Effector memory CD4-positive, alpha-beta T cell (primary cell): ENCODE results near the gene LMAN2.
A peak's percentile ranks its signal among the peaks of the same experiment; 100 is the strongest.
"Not testable (repeated sequence)": the region's sequence is repeated elsewhere in the genome, so short reads cannot be mapped to it uniquely, and the experiment has no call there.

ENCODE experiments used
- DNase-seq, 3 donors: peaks; one replicate each; pipeline ENCODE4 v3.0.0-alpha.2; 2020
- H3K27ac ChIP-seq: 2 replicates; pipeline ENCODE4 v1.7.0; 2013; ENCODE audit warnings: mild to moderate bottlenecking, low read length, moderate library complexity; ENCODE audit not compliant: insufficient read depth, poor library complexity, severe bottlenecking
- H3K27me3 ChIP-seq: replicated peaks from 2 replicates; pipeline ENCODE4 v1.7.0; 2013; ENCODE audit warnings: mild to moderate bottlenecking, low read length; ENCODE audit not compliant: insufficient read depth, control insufficient read depth, poor library complexity, severe bottlenecking
- H3K36me3 ChIP-seq: 2 replicates; pipeline ENCODE4 v1.7.0; 2013; ENCODE audit warnings: mild to moderate bottlenecking, low read length, moderate library complexity; ENCODE audit not compliant: control insufficient read depth, insufficient read depth
- H3K4me1 ChIP-seq: 2 replicates; pipeline ENCODE4 v1.7.0; 2013; ENCODE audit warnings: low read length, mild to moderate bottlenecking; ENCODE audit not compliant: control insufficient read depth, insufficient read depth, poor library complexity, severe bottlenecking
- H3K4me3 ChIP-seq: 2 replicates; pipeline ENCODE4 v1.7.0; 2013; ENCODE audit warnings: low read length, low read depth, mild to moderate bottlenecking; ENCODE audit not compliant: insufficient read depth, poor library complexity, severe bottlenecking
- H3K9me3 ChIP-seq: 2 replicates; pipeline ENCODE4 v1.7.0; 2013; ENCODE audit warnings: mild to moderate bottlenecking, low read length, moderate library complexity; ENCODE audit not compliant: control insufficient read depth

The LMAN2 gene

DNA sequence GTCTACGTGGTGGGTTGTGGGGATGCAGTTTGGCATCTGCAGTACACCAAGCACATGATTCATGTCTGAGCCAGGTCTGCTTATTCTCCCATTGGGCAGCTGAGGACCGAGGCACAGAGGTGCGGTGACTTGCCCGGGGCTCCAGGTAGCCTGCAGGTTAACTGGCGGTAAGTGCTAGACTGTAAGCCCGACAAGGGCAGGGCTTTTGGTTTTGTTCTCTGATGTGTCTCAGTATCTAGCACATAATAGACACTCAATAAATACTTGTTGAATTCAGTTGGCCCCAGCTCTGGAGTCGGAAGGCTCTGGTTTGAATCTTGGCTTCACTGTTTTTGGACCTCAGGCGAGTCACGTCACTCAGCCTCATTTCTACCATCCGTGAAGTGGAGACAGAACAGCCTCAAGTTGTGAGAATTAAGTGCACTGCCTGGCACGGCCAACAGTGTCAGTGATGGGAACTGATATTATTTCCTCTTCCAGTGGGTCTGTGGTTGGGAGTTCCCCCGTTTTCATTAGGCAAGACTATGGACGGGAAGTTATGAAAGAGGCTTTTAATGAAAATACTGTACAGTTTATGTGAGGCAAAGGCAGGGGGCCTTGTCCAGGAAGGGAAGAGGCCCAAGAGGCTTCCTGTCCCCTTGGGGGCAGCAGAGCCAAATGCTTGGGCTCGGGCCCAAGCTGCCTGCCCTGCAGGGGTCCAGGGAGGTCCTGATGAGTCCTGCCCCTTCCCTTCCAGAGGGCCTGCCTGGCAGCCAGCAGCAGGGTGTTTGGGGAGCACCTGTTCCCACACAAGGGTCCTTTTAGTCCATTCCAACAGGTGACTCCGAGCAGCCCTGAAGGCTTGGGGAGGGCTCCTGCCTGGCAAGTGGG is 44.6 kb downstream of the LMAN2 start:
- no peak for DNase-seq
- Histone ChIP-seq H3K4me1 (peaks cover 54% of the 10 kb centered on the region), H3K27ac (peak overlapping the region; percentile 2), H3K27me3 (no peaks in the 10 kb centered on the region), H3K4me3 (no peak overlapping the region), H3K9me3 (no peaks in the 10 kb centered on the region), H3K36me3 (peaks cover 15% of the 10 kb centered on the region)

DNA sequence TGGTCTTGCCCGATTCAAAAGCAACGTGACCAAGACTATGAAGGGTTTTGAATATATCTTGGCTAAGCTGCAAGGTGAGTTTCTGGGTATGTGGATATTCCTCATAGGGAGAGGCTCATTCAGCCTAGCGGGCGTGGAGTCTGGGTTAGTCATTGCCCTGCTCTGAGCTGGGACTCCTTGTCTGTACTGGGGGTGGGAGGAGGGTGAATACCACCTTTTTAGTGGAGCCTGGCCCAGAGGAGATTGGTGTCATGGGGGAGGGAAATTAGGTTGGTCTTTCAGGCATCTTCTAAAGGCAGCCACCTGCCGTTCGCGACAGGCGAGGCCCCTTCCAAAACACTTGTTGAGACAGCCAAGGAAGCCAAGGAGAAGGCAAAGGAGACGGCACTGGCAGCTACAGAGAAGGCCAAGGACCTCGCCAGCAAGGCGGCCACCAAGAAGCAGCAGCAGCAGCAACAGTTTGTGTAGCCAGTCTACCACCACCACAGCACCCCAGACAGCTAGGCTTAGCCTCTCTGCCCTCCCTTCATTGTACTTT is 45.3 kb downstream of the LMAN2 start:
- not testable (repeated sequence) for H3K9me3 ChIP-seq, H3K4me3 ChIP-seq, H3K27ac ChIP-seq, H3K27me3 ChIP-seq, DNase-seq
- H3K36me3 ChIP-seq = peaks cover 15% of the 10 kb centered on the region
- H3K4me1 ChIP-seq = peaks cover 53% of the 10 kb centered on the region

DNA sequence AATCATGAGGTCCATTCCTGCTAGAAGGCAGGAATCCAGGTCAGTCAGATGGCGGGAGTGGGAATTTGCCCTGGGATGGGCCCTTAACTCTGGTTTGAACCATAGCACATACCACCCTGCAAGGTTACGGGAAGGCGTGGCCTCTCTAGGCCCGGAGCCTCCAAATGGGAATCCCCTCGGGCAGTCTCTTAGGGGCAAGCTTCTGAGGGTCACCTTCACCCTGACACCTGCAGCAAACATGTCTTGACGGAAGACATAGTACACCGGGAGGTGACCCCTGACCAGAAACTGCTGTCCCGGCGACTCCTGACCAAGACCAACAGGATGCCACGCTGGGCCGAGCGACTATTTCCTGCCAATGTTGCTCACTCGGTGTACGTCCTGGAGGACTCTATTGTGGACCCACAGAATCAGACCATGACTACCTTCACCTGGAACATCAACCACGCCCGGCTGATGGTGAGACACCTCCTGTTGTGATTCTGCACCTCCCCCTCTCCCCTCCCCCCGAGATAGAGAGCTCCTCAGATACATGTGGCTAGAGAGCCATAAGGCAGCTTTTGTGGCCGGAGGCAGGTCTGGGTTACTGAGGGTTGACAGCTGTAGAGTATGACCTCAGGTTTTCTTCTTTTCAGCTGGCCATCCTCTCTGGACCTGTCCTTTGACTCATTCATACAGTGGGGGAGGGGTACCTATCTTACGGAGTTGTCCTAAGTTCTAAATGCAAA is 46.9 kb downstream of the LMAN2 start:
- H3K27me3 ChIP-seq = no peaks in the 10 kb centered on the region
- H3K4me3 ChIP-seq = peak overlapping the region; percentile 70
- H3K36me3 ChIP-seq = peaks cover 15% of the 10 kb centered on the region
- peak overlapping the region; percentile 83 for H3K27ac ChIP-seq
- peak in 1 of 3 donors; percentile 33 for DNase-seq
- peaks cover 49% of the 10 kb centered on the region for H3K4me1 ChIP-seq
- H3K9me3 ChIP-seq = no peaks in the 10 kb centered on the region

- Histone ChIP-seq H3K4me1 (peaks cover 49% of the 10 kb centered on the region), H3K27ac (peak overlapping the region; percentile 83), H3K27me3 (no peaks in the 10 kb centered on the region), H3K9me3 (no peaks in the 10 kb centered on the region), H3K36me3 (peaks cover 15% of the 10 kb centered on the region), H3K4me3 (peak overlapping the region; percentile 70)
- no peak for DNase-seq
These were observed 47.5 kb downstream of the LMAN2 start for GRCh38 chr5:177303925-177304391.

- H3K36me3 ChIP-seq = peaks cover 15% of the 10 kb centered on the region
These were observed 48.1 kb downstream of the LMAN2 start, which contains the start of the genes PRELID1 and RAB24 for GRCh38 chr5:177303121-177303924. Gene PRELID1, plus strand, starts transcription at chr5:177303799. Its CDS starts 187 bp downstream, at chr5:177303986. Gene RAB24, minus strand, starts transcription at chr5:177303719. Its CDS starts 431 bp downstream, at chr5:177303288.

GRCh38 chr5:177302354-177303110 is 48.9 kb downstream of the LMAN2 start:
- DNase-seq = no peak
- Histone ChIP-seq H3K9me3 (no peaks in the 10 kb centered on the region), H3K36me3 (peaks cover 18% of the 10 kb centered on the region), H3K27ac (peak overlapping the region; percentile 83), H3K27me3 (no peaks in the 10 kb centered on the region), H3K4me3 (peak overlapping the region; percentile 70), H3K4me1 (peaks cover 49% of the 10 kb centered on the region)

More at GRCh38 chr5:177303121-177303924, 48.1 kb downstream of the LMAN2 start, which contains the start of the genes PRELID1 and RAB24:
- peak; percentile 84 to 88 (median 85) for DNase-seq
- no peaks in the 10 kb centered on the region for H3K9me3 ChIP-seq
- no peaks in the 10 kb centered on the region for H3K27me3 ChIP-seq
- H3K4me3 ChIP-seq = peak within 1 kb of the TSS; percentile 70
- H3K4me1 ChIP-seq = peaks cover 49% of the 10 kb centered on the region
- peak within 1 kb of the TSS; percentile 83 for H3K27ac ChIP-seq

- H3K36me3 ChIP-seq = peaks cover 14% of the 10 kb centered on the region
- H3K4me1 ChIP-seq = peaks cover 48% of the 10 kb centered on the region
- H3K27ac ChIP-seq = peak overlapping the region; percentile 51
- H3K9me3 ChIP-seq = no peaks in the 10 kb centered on the region
- peak in 1 of 3 donors; percentile 33 for DNase-seq
- no peak overlapping the region for H3K4me3 ChIP-seq
- H3K27me3 ChIP-seq = no peaks in the 10 kb centered on the region
These were observed 49.8 kb downstream of the LMAN2 start for GRCh38 chr5:177301503-177302165.

GRCh38 chr5:177300951-177301350 is 50.5 kb downstream of the LMAN2 start:
- peaks cover 55% of the 10 kb centered on the region for H3K4me1 ChIP-seq
- peaks cover 9% of the 10 kb centered on the region for H3K36me3 ChIP-seq
- peak overlapping the region; percentile 3 for H3K4me3 ChIP-seq
- DNase-seq = no peak
- peak overlapping the region; percentile 51 for H3K27ac ChIP-seq
- no peaks in the 10 kb centered on the region for H3K9me3 ChIP-seq
- H3K27me3 ChIP-seq = no peaks in the 10 kb centered on the region
